Astrocyte of the spinal cord (primary cell): ENCODE results near the gene PSMB5.
A peak's percentile ranks its signal among the peaks of the same experiment; 100 is the strongest.

Experiments used
- DNase-seq: peaks from one replicate; pipeline ENCODE4 v3.0.0; 2011; ENCODE audit warnings: low read depth, low spot score
- H3K4me3 ChIP-seq: 2 replicates; pipeline ENCODE4 v1.5.1; 2011; ENCODE audit warnings: low read depth, mild to moderate bottlenecking, low read length, moderate library complexity
- in situ Hi-C: cut with HindIII; loops from 2 replicates; pipeline ENCODE4 v1.10.0; 2017; ENCODE audit warnings: low sequenced_read_pairs
- TF ChIP-seq, protein P1 (sequence below): IDR thresholded peaks from 2 replicates; pipeline ENCODE4 v1.5.1; 2012; ENCODE audit warnings: low read depth, mild to moderate bottlenecking, low read length, inconsistent platforms

The PSMB5 gene

DNA sequence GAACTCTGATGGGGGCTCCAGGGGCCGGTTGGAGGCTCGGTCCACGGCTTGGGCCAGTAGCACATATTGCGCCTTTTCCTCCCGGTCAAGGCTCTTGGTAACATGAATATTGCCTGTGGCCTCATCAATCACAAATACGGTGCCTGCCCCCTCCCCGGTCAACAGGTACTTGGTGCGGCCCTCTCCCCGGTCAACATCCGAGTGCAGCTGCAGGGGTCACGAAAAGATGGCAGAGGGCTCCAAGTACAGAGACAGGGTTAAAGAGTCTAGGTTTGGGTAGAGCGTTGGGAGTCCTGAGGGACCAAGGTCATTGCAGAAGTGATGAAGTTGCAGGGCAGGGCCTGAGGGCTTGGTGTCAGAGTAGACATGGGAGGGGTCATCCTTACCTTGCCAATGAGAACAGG, 20.4 kb upstream of the PSMB5 start:
- no peak for DNase-seq
- in situ Hi-C loops: no loop called here
- no peak overlapping the region for H3K4me3 ChIP-seq
- TF ChIP-seq, protein P1, sequence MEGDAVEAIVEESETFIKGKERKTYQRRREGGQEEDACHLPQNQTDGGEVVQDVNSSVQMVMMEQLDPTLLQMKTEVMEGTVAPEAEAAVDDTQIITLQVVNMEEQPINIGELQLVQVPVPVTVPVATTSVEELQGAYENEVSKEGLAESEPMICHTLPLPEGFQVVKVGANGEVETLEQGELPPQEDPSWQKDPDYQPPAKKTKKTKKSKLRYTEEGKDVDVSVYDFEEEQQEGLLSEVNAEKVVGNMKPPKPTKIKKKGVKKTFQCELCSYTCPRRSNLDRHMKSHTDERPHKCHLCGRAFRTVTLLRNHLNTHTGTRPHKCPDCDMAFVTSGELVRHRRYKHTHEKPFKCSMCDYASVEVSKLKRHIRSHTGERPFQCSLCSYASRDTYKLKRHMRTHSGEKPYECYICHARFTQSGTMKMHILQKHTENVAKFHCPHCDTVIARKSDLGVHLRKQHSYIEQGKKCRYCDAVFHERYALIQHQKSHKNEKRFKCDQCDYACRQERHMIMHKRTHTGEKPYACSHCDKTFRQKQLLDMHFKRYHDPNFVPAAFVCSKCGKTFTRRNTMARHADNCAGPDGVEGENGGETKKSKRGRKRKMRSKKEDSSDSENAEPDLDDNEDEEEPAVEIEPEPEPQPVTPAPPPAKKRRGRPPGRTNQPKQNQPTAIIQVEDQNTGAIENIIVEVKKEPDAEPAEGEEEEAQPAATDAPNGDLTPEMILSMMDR: no peak

DNA sequence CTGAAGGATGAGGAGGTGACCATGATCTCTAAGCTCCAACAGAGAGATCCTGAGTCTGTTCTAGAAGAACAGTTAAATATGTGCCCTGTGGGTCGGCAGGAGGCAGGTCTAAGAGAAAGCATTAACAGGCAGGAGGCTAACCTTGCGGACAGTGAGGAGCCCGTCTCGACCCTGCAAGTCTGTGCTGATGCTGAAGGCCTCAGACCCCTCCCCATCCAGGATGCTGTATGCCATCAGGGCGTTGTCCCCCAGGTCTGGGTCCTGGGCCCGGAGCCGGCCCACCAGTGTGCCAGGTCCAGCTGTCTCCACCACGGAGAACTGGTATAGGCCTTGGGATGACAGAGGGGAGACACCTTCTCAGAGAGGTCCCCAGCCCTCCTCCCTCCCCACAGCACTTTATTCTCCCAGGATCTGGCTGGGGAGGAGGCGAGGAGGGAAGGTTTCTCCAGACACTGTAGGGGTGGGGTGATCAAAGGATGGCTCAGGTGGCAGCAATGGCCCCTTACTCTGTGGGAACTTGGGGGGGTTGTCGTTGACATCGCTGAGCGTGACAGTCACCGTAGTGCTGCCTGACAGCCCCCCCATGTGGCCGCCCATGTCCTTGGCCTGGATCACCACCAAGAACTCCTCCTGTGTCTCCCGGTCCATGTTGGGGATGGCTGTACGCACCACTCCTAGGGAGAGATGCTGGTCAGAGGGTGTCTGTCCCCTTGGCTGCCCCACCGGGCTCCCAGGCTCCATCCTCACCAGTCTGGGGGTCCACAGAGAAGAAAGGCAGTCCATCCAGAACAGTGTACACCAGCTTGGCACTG, 19.5 kb upstream of the PSMB5 start:
- DNase-seq: no peak
- no peak overlapping the region for H3K4me3 ChIP-seq
- in situ Hi-C loops: no loop called here
- TF ChIP-seq, protein P1: peak; percentile 42

DNA sequence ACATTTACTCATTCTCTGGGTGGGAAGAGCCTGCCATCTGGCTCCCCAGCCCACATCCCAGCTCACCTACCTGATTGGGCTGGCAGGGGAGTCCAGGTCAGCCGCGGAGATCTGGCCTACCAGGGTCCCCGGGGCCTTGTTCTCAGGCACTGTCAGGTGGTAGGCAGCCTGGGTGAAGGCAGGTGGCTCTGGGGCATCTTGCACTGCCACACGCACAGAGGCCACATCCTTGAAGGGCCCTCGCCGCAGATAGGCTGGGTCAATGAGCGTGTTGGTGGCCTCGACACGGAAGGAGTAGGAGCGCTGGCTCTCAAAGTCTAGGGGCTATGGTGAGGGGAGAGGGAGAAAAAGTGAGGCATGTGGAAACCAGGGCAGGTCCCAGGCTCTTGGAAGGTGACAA, 18.7 kb upstream of the PSMB5 start:
- in situ Hi-C loops: no loop called here
- DNase-seq: no peak
- no peak overlapping the region for H3K4me3 ChIP-seq
- TF ChIP-seq, protein P1: no peak

DNA sequence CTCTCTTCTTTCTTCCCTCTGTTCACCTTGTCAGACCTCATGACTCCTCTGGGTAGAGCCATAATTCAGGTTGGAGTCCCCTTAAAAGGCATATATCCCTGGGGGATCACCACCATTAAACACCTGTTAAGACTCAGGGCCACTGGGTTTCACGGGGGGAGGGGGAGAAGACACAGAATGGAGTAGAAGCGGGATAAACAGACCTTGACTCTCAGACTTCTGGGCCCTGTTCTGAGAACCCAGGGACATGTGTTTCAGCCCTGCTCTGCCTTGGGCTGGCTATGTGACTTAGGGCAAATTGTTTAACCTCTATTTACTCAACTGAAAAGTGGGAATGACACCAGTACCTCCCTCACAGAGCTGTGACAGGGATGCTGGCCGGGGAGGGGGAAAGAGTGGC, 18.0 kb upstream of the PSMB5 start:
- DNase-seq: no peak
- H3K4me3 ChIP-seq: no peak overlapping the region
- TF ChIP-seq, protein P1: no peak
- in situ Hi-C loops: no loop called here

DNA sequence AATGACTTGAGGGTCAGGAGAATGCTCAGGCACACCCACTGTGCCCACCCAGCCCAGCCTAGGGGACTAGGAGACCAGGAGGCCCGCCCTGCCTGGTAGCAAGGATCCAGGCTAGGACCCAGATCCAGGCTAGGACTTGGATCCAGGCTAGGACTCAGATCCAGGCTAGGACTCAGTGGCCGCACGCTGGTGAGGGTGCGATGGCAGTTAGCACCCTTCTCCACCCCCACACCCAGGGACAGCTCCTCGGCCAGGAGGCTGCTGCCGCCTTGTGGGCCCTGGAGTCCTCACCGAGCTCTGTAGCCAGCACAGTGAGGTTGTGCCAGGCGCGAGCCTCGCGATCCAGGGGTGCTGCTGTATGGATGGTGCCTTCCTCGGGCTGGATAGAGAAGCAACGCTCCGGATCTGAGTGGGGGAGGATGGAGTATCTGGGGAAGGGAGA, 17.5 kb upstream of the PSMB5 start:
- no peak for DNase-seq
- H3K4me3 ChIP-seq: no peak overlapping the region
- in situ Hi-C loops: no loop called here
- TF ChIP-seq, protein P1: peak; percentile 41

DNA sequence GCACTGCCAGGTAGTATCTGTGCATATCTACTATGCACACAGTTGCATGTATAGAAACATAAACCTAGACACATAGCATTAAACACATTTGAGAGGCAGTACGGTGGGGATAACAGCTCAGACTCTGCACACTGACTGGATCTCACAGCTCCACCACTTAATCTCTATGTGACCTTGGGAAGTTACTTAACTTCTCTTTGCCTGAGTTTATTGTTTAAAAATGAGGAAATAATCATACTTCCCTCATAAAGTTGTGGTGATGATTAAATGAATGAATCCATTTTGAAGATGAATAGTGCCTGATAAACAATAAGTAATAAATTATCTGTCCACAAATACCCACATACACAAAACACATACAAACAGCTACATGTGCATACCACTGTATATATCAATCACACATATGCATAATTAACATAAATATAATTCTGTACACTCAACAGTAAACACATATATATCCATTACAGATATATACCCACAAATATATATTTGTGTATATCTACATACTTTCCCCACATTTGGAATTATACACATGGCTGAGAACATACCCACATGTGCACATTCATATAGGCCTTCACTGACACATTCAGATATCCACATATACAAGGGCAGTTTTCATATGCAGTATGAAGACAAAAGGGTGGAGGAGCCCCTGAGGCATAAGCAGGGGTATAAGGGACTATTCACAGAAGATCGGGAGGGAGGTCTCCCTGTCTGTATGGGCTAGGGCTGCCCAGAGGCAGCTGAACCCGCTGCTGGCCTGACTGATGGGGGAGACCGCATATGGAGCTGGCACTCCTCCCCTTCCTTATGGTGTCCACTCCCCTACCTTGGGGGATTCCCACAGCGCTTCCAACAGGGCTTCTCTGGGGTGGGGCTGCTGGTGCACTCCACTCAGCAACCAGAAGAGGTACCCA, 16.7 kb upstream of the PSMB5 start:
- no peak overlapping the region for H3K4me3 ChIP-seq
- in situ Hi-C loops: no loop called here
- TF ChIP-seq, protein P1: no peak
- no peak for DNase-seq
